ENCODE data around the gene UBN1. TPM values are rescaled to one million over a fixed set of nuclear protein-coding genes. Genes with fewer than 3 reads are reported as not detected.

Gene UBN1
- polyA plus RNA-seq, 4 donors, result 33.4 to 36.1 (median 35.0) TPM

- no peak for DNase-seq (ENCODE audit: low read depth in 4 of 4, low spot score in 3 of 4)
Observed at GRCh38 chr16:4902038-4902437, 54.8 kb downstream of the UBN1 start.

- no peak for DNase-seq (ENCODE audit: low read depth in 4 of 4, low spot score in 3 of 4)
Observed at GRCh38 chr16:4904108-4904941, 57.0 kb downstream of the UBN1 start.

DNA sequence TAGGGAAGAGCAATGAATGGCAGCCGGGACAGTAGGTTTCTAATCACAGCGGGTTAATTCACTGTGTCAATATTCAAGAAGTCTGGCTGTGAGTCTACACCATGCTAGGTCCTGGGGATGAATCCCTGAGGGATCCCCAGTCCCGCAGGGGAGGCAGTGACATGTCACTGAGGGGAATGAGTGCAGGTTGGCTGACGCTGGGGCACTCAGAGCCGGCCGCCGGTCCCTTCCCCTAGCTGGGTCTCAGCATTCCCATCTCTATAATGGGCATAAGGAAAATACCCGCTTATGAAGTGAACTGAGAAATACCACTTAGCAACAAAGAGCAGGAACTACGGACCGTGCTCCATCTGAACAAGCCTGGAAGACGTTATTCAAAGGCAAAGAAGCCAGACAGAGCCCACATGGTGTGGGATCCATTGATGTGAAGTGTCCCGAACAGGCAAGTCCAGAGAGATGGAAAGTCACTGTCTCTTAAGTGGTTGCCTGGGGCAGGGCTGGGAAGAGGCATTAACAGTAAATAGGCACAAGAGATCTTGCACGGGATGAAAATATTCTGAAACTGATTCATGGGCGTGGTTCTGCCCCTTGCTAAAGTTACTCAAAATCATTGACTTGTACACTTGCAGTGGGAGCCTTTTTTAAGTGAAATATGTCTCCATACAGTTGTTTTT lies 57.8 kb downstream of the UBN1 start:
- no peak for DNase-seq (ENCODE audit: low read depth in 4 of 4, low spot score in 3 of 4)

DNA sequence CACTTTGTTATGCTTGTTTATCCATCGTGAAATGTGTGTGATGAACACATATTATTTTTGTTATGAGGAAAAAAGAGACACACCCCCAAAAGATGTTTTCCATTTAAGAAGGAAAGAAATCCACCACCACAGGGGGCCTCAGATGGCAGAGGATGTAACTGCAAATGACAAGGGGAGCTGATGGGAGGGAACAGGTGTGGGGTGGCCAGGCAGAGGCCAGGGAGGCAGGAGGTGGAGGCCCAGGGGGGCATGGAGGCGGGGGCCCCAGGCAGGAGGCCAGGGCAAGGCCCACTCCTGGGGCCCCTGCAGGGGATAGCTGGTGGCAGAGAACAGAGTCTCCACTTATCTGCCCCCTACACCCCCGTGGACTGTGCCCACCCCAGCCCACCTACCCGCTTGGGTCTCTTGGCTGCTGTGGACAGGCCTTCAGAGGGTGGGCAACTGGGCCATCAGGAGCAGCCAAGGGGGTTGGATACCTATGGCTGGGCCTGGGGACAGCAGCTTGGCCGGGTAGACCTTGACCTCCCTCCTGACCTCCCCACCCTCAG lies 61.6 kb downstream of the UBN1 start:
- DNase-seq (ENCODE audit: low read depth in 4 of 4, low spot score in 3 of 4), result no peak

- DNase-seq (ENCODE audit: low read depth in 4 of 4, low spot score in 3 of 4), result no peak
Observed at GRCh38 chr16:4909825-4910224, 62.5 kb downstream of the UBN1 start.

- DNase-seq (ENCODE audit: low read depth in 4 of 4, low spot score in 3 of 4), result no peak
Observed at GRCh38 chr16:4910828-4911227, 63.5 kb downstream of the UBN1 start.

GRCh38 chr16:4911970-4912386 lies 64.7 kb downstream of the UBN1 start:
- DNase-seq (ENCODE audit: low read depth in 4 of 4, low spot score in 3 of 4), result no peak

DNA sequence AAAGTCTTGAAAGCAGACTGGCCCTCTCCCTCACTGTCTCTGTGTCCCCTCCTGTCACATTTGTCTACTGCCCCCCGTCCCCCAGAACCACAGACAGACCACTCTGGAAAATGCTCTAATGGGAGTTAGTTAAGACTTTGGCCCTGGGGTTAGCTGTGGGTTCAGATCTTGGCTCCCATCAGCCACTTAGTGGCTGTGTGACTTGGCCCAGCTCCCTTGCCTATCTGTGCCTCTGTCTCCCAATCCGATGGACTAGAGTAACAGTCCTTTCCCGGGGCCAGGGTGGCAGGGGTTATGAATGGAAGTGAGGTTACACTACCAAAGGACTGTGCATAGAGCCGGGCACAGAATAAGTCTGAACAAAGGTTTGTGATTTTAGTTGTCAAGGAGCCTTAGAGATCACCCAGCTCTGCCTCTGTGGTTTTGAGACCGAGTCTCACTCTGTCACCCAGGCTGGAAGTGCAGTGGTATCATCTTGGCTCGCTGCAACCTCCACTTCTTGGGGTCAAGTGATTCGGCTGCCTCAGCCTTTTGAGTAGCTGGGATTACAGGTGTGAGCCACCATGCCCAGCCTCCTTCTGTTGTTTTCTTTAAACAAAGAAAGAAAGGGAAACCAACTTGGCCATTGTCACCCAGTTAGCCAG lies 66.0 kb downstream of the UBN1 start:
- no peak for DNase-seq (ENCODE audit: low read depth in 4 of 4, low spot score in 3 of 4)

- DNase-seq (ENCODE audit: low read depth in 4 of 4, low spot score in 3 of 4), result no peak
Observed at GRCh38 chr16:4913774-4914525, 66.7 kb downstream of the UBN1 start.

DNA sequence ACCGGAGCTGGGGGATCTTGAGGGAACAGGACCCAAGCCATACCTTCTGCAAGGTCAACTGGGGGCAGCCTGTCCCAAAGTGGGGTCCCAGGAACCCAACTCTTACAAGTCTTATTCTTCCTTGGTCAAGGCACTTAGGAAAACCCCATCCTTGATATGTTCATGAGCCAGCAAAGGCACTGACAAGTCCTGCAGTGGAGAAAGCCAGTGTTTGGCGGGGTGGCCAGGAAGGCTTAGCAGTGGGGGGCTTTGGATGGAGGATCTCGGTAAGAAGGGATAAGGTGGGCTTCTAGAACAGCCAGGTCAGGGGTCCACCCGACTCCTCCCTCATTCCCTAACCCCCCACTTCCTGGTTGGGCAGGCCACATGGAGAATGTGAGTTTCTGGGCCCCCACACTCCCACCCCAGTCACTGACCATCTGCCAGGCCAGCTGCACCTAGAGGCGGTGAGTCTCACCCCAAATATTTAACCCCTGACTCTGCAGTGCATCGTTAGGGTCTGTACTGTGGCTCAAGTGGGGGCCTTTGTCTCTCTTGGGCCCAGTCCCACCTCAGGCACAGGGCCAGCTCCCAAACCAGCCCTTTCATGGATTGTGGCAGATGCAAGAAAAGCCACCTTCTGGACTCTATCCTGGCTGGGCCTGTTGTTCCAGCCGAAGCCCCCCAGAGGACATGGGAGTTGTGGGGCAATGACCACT lies 67.4 kb downstream of the UBN1 start:
- DNase-seq (ENCODE audit: low read depth in 4 of 4, low spot score in 3 of 4), result no peak

DNA sequence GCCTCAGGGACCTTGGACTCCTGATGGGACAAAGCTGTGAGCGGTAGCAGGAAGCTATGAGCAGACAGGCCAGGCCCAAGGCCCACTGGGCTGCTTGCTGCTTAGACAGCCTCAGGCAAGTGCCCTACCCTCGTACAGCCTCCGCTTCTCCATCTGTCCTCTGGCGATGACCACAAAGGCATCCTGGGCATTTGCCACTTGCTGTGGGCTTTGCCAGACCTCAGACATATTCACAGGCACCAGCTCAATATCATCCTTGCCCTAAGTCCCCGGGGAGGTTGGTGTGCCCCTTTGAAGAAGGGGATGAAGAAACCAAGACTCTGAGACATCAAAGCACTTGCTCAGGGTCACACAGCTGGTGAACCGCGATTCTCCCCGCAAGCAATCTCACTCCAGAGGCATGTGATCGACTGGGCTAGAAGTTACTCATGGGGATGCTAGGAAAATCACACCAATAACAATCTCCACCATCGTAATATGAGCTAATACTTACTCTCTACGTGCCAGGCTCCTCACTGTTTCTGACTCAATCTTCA lies 68.0 kb downstream of the UBN1 start:
- DNase-seq (ENCODE audit: low read depth in 4 of 4, low spot score in 3 of 4), result no peak

GRCh38 chr16:4917117-4917516 lies 69.8 kb downstream of the UBN1 start:
- no peak for DNase-seq (ENCODE audit: low read depth in 4 of 4, low spot score in 3 of 4)

GRCh38 chr16:4918781-4919251 lies 71.5 kb downstream of the UBN1 start:
- peak in 3 of 4 donors; percentile 38 to 59 (median 43) for DNase-seq (ENCODE audit: low read depth in 4 of 4, low spot score in 3 of 4)

GRCh38 chr16:4920826-4921225 lies 73.5 kb downstream of the UBN1 start:
- DNase-seq (ENCODE audit: low read depth in 4 of 4, low spot score in 3 of 4), result no peak

- no peak for DNase-seq (ENCODE audit: low read depth in 4 of 4, low spot score in 3 of 4)
Observed at GRCh38 chr16:4922721-4923342, 75.6 kb downstream of the UBN1 start.

DNA sequence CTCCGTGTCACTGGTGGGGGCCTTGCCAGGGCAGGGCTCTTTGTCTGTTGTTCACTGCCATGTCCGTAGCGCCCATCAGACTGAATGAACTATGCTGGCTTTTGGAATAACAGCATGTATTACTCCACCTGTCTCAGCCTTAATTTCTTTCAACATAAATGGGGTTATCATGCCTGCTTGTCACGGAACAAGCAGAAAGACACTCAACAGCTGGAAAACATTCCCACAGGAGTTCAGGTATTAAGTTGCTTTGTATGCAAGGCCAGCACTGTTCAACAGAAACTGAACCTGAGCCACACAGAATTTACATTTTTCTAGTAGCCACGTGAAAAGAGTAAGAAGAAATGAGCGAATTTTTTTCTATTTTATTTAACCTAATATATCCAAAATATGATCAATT lies 76.6 kb downstream of the UBN1 start:
- no peak for DNase-seq (ENCODE audit: low read depth in 4 of 4, low spot score in 3 of 4)

DNA sequence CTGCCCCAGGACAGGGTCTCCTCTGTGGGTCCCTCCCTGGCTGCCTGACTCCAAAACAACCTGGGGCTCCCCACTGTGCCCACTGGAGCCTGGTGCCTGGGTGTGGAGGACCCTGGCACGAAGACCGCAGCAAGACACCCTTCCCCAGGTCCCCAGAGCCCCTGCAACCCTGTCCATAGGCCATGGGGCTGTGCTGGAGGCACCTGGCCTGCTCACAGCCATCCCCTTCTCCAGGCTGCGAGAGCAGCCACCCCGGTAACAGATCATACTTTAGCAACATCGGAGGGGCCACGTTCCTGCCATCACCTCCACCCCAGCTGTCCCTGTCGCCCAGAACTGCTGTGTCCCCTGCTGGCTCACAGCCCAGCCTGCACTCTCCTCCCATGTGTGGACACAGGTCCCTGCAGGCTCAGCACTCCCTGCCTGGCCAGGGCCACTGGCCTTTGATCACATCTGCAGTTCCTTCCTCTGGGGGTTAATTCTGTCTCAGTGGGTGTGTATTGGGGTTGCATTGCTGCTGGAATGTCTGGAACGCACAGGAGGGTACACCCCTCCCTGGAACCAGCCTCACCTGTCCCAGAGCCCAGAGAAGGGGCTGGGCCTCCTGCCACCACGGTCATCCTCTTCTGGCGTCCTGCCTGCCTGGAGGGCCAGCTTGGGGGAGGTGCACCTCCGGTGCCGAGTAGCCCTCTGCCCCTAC lies 77.5 kb downstream of the UBN1 start:
- no peak for DNase-seq (ENCODE audit: low read depth in 4 of 4, low spot score in 3 of 4)

DNA sequence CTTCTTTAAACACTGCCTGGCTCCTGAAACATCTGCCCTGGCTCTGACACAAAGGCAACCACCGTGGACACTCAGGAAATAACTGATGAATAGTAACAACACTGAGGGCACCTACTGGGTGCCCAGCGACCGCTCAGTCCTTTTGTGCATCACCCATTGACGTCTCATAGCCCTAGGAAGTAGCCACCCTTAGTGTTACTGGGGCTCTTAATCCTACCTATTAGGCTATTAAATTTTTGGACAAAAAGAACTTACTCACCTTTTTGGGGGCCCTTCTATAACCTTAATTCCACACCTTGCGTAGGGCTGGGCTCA lies 78.0 kb downstream of the UBN1 start:
- no peak for DNase-seq (ENCODE audit: low read depth in 4 of 4, low spot score in 3 of 4)

GRCh38 chr16:4925791-4926190 lies 78.5 kb downstream of the UBN1 start:
- no peak for DNase-seq (ENCODE audit: low read depth in 4 of 4, low spot score in 3 of 4)

All from right renal pelvis (tissue), 4 donors.